ENCODE measurements around the gene DDX6. TPM values are rescaled to one million over a fixed set of nuclear protein-coding genes. Genes with fewer than 3 reads are reported as not detected.
"Not testable (repeated sequence)": the region's sequence is repeated elsewhere in the genome, so short reads cannot be mapped to it uniquely, and the experiment has no call there.

The DDX6 gene
- total and polyA plus RNA-seq, 2 donors (not counting 3 experiments of a cell fraction or from before 2014, with no cell fraction given): 19.1 to 138 TPM

DNA sequence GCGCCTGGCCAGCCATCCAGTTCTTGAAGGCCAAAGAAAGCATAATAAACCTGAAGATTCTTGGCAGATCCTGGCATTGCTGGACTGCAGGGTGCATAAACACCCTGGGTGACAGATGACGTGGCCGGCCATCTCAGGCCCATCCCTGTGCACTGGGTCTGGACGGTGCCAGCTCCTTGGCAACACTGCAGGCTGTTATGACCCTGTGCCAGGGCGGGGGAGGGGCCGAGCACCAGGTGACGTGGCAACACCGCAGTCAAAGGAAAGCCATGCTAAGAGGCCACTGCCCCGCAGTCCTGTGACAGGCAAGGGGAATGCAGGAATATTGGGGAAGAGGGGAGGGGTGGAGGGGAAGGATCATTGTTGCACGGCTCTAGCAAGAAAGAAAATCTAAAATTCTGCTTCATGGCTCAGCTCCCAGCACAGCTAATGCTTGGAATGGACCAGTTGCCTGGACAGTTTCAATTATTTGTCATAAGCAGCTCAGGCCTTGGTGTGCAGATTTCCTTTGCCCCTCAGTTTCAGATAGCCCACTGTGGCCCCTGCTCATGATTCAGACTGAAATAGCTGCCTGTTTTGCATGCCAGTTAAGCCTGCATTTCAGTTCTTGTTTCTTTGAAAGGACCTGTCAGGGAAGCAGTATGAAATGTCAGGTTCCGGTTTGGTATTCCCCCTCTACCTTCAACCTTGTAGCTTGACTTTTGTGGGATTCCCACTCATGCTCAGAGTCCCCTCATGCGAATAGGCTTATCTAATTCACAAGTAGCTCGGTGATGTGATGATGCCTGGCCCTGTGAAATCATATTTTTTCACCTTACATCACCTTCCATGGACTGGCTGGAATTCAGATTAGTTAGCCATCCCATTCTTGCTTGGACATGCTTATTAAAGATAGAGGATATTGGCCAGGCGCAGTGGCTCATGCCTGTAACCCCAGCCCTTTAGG lies 29.7 kb upstream of the DDX6 start:
- BruUV-seq (replicated peaks): no TSS peak
- intact Hi-C loops (cut with micrococcal nuclease): no loop called here
- Histone ChIP-seq H3K4me1 (ENCODE audit: control insufficient read depth, extremely low read depth, insufficient read depth, low read length) (no peaks in the 10 kb centered on the region), H2AFZ (ENCODE audit: low read depth, low read length) (no peak overlapping the region), H3K36me3 (ENCODE audit: control insufficient read depth in 2 of 2, extremely low read depth in 1 of 2, insufficient read depth in 2 of 2, low read length in 2 of 2) (no peaks in the 10 kb centered on the region), H3K9ac (replicated peaks; ENCODE audit: extremely low read depth, insufficient read depth, low read length) (no peak overlapping the region), H3K4me2 (ENCODE audit: insufficient read depth, low read length) (no peak overlapping the region), H3K27me3 (ENCODE audit: control insufficient read depth in 2 of 2, insufficient read depth in 2 of 2, low read length in 2 of 2) (peaks cover 0 to 3% of the 10 kb centered on the region in 2 experiments), H3K4me3 (replicated peaks in 1 of 3; ENCODE audit: insufficient read depth in 1 of 3, low read depth in 1 of 3, low read length in 3 of 3) (no peak overlapping the region), H3K9me3 (replicated peaks; ENCODE audit: control insufficient read depth, insufficient read depth, low read length) (no peaks in the 10 kb centered on the region), H3K9me1 (replicated peaks; ENCODE audit: control insufficient read depth, extremely low read depth, insufficient read depth, low read length) (no peaks in the 10 kb centered on the region), H4K20me1 (replicated peaks; ENCODE audit: control insufficient read depth, extremely low read depth, insufficient read depth, low read length) (no peaks in the 10 kb centered on the region), H3K79me2 (ENCODE audit: control insufficient read depth, insufficient read depth, low read length) (no peaks in the 10 kb centered on the region), H3K27ac (ENCODE audit: insufficient read depth, low read depth, low read length) (no peak overlapping the region)
- CTCF ChIA-PET: no interaction called here
- FAIRE-seq (no peak), DNase-seq (ENCODE audit: low read depth, low spot score) (no peak)
- POLR2A ChIA-PET: no interaction called here
- TF ChIP-seq POLR2A (IDR thresholded peaks at IDR 0.05; ENCODE audit: low read depth, low read length) (no peak), GATA2 (IDR thresholded peaks at IDR 0.05; ENCODE audit: insufficient read depth, insufficient read length, low read depth, low read length) (no peak), MYC (IDR thresholded peaks at IDR 0.05; ENCODE audit: low read depth, low read length) (no peak), EZH2 (IDR thresholded peaks at IDR 0.05; ENCODE audit: borderline replicate concordance, low read depth, low read length, severe bottlenecking) (no peak), JUN (IDR thresholded peaks at IDR 0.05; ENCODE audit: borderline replicate concordance, insufficient read depth, insufficient read length, low read depth) (no peak), POLR2AphosphoS5 (IDR thresholded peaks at IDR 0.05; ENCODE audit: insufficient read depth, low read depth, low read length) (no peak), FOS (IDR thresholded peaks at IDR 0.05; ENCODE audit: borderline replicate concordance, insufficient read depth, low read length) (no peak)
- TF ChIP-seq, protein P1, sequence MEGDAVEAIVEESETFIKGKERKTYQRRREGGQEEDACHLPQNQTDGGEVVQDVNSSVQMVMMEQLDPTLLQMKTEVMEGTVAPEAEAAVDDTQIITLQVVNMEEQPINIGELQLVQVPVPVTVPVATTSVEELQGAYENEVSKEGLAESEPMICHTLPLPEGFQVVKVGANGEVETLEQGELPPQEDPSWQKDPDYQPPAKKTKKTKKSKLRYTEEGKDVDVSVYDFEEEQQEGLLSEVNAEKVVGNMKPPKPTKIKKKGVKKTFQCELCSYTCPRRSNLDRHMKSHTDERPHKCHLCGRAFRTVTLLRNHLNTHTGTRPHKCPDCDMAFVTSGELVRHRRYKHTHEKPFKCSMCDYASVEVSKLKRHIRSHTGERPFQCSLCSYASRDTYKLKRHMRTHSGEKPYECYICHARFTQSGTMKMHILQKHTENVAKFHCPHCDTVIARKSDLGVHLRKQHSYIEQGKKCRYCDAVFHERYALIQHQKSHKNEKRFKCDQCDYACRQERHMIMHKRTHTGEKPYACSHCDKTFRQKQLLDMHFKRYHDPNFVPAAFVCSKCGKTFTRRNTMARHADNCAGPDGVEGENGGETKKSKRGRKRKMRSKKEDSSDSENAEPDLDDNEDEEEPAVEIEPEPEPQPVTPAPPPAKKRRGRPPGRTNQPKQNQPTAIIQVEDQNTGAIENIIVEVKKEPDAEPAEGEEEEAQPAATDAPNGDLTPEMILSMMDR (IDR thresholded peaks at IDR 0.05; ENCODE audit: extremely low read depth in 1 of 2, insufficient read depth in 1 of 2, low read depth in 1 of 2, low read length in 2 of 2): no peak
- TF ChIP-seq, protein P2, sequence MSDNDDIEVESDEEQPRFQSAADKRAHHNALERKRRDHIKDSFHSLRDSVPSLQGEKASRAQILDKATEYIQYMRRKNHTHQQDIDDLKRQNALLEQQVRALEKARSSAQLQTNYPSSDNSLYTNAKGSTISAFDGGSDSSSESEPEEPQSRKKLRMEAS (IDR thresholded peaks at IDR 0.05; ENCODE audit: insufficient read depth, insufficient read length): no peak
- dilution Hi-C loops (cut with MboI; ENCODE audit: extremely low pct_ligation_motif_present, low sequenced_read_pairs): no loop called here

DNA sequence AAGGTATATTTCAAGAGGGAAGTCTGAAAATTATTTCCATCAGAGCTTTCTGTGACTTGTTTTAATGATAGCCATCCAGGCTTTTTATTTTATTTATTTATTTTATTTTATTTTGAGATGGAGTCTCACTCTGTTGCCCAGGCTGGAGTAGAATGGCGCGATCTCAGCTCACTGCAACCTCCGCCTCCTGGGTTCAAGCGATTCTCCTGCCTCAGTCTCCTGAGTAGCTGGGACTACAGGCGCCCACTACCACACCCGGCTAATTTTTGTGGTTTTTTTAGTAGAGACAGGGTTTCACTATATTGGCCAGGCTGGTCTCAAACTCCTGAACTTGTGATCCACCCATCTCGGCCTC lies 29.0 kb upstream of the DDX6 start:
- H3K4me2 ChIP-seq (ENCODE audit: insufficient read depth, low read length); H3K27me3 ChIP-seq (ENCODE audit: control insufficient read depth in 2 of 2, insufficient read depth in 2 of 2, low read length in 2 of 2); H3K4me3 ChIP-seq (replicated peaks in 1 of 3; ENCODE audit: insufficient read depth in 1 of 3, low read depth in 1 of 3, low read length in 3 of 3); CTCF ChIA-PET; H3K27ac ChIP-seq (ENCODE audit: insufficient read depth, low read depth, low read length); H3K79me2 ChIP-seq (ENCODE audit: control insufficient read depth, insufficient read depth, low read length); intact Hi-C loops (cut with micrococcal nuclease); H3K9me3 ChIP-seq (replicated peaks; ENCODE audit: control insufficient read depth, insufficient read depth, low read length); H2AFZ ChIP-seq (ENCODE audit: low read depth, low read length); DNase-seq (ENCODE audit: low read depth, low spot score); BruUV-seq (replicated peaks); POLR2A ChIA-PET; dilution Hi-C loops (cut with MboI; ENCODE audit: extremely low pct_ligation_motif_present, low sequenced_read_pairs); H3K4me1 ChIP-seq (ENCODE audit: control insufficient read depth, extremely low read depth, insufficient read depth, low read length); H3K9ac ChIP-seq (replicated peaks; ENCODE audit: extremely low read depth, insufficient read depth, low read length); H4K20me1 ChIP-seq (replicated peaks; ENCODE audit: control insufficient read depth, extremely low read depth, insufficient read depth, low read length); H3K36me3 ChIP-seq (ENCODE audit: control insufficient read depth in 2 of 2, extremely low read depth in 1 of 2, insufficient read depth in 2 of 2, low read length in 2 of 2); H3K9me1 ChIP-seq (replicated peaks; ENCODE audit: control insufficient read depth, extremely low read depth, insufficient read depth, low read length); FAIRE-seq: not testable (repeated sequence)
